Left hindlimb (tissue), 1 donor: Measurements from ENCODE around the gene AK9.
"Not testable (repeated sequence)": the region's sequence is repeated elsewhere in the genome, so short reads cannot be mapped to it uniquely, and the experiment has no call there.

Source experiments
- DNase-seq: peaks from one replicate; pipeline ENCODE4 v3.0.0-alpha.2; 2018

Gene AK9

GRCh38 chr6:109478222-109478805 is 212.7 kb downstream of the AK9 start:
- DNase-seq: no peak

- DNase-seq: no peak
Observed at GRCh38 chr6:109477725-109478124, 213.3 kb downstream of the AK9 start.

- no peak for DNase-seq
Observed at GRCh38 chr6:109477184-109477583, 213.8 kb downstream of the AK9 start.

- DNase-seq: no peak
Observed at GRCh38 chr6:109475625-109476024, 215.4 kb downstream of the AK9 start.

GRCh38 chr6:109474995-109475394 is 216.0 kb downstream of the AK9 start:
- DNase-seq: no peak

- DNase-seq: no peak
Observed at GRCh38 chr6:109473120-109473519, 217.9 kb downstream of the AK9 start.

GRCh38 chr6:109472132-109472995 is 218.6 kb downstream of the AK9 start:
- no peak for DNase-seq

- no peak for DNase-seq
Observed at GRCh38 chr6:109471105-109471810, 219.7 kb downstream of the AK9 start.

GRCh38 chr6:109469591-109470189 is 221.3 kb downstream of the AK9 start:
- DNase-seq: no peak

- no peak for DNase-seq
Observed at GRCh38 chr6:109467696-109468095, 223.3 kb downstream of the AK9 start.

GRCh38 chr6:109466212-109466923 is 224.6 kb downstream of the AK9 start:
- no peak for DNase-seq

GRCh38 chr6:109465772-109466171 is 225.2 kb downstream of the AK9 start:
- no peak for DNase-seq

GRCh38 chr6:109461733-109462526 is 229.1 kb downstream of the AK9 start:
- no peak for DNase-seq

- not testable (repeated sequence) for DNase-seq
Observed at GRCh38 chr6:109461205-109461604, 229.8 kb downstream of the AK9 start.

- DNase-seq: no peak
Observed at GRCh38 chr6:109460161-109460829, 230.7 kb downstream of the AK9 start.

GRCh38 chr6:109458774-109459531 is 232.0 kb downstream of the AK9 start:
- DNase-seq: no peak

- DNase-seq: no peak
Observed at GRCh38 chr6:109457562-109457996, 233.4 kb downstream of the AK9 start.

GRCh38 chr6:109456710-109457561 is 234.1 kb downstream of the AK9 start:
- DNase-seq: peak; percentile 76

GRCh38 chr6:109456111-109456583 is 234.9 kb downstream of the AK9 start:
- DNase-seq: no peak
